K562 (cell line): ENCODE data around the gene CFAP141. TPM values are rescaled to one million over a fixed set of nuclear protein-coding genes. Genes with fewer than 3 reads are reported as not detected.
A peak's percentile ranks its signal among the peaks of the same experiment; 100 is the strongest.

Experiments
- AFF4 ChIP-seq: sonication (generic); formaldehyde crosslinking; IDR thresholded peaks from 2 replicates; pipeline ENCODE4 v1.8.0; 2023; ENCODE audit warnings: mild to moderate bottlenecking, missing genetic modification reagents
- GTF2A2 ChIP-seq: IDR thresholded peaks from 2 replicates; pipeline ENCODE4 v1.6.1; 2016; ENCODE audit warnings: mild to moderate bottlenecking, missing genetic modification characterization, missing compliant biosample characterization
- HDAC6 ChIP-seq: IDR thresholded peaks from 2 replicates; pipeline ENCODE4 v1.6.1; 2012; ENCODE audit warnings: low read depth, mild to moderate bottlenecking, control low read depth, inconsistent platforms, low read length, moderate library complexity
- HDAC8 ChIP-seq: fragments of 450-650 bp; IDR thresholded peaks from 2 replicates; pipeline ENCODE4 v1.6.1; 2016; ENCODE audit warnings: mild to moderate bottlenecking, missing genetic modification characterization, moderate library complexity, missing compliant biosample characterization
- HLTF ChIP-seq: fragments of 450-650 bp; IDR thresholded peaks from 2 replicates; pipeline ENCODE4 v1.6.1; 2016
- NFATC3 ChIP-seq: fragments of 450-650 bp; IDR thresholded peaks from 2 replicates; pipeline ENCODE4 v1.6.1; 2017; ENCODE audit warnings: mild to moderate bottlenecking
- NKRF ChIP-seq: fragments of 450-650 bp; IDR thresholded peaks from 2 replicates; pipeline ENCODE4 v1.6.1; 2016; ENCODE audit warnings: borderline replicate concordance
- SIN3B ChIP-seq: fragments of 450-650 bp; IDR thresholded peaks from 2 replicates; pipeline ENCODE4 v1.6.1; 2017; ENCODE audit warnings: low read depth, mild to moderate bottlenecking, moderate library complexity
- ZFX ChIP-seq: sonication (generic); formaldehyde crosslinking; IDR thresholded peaks from 2 replicates; pipeline ENCODE4 v1.8.0; 2022; ENCODE audit warnings: mild to moderate bottlenecking, missing genetic modification reagents, moderate library complexity
- ZMIZ1 ChIP-seq, 2 experiments: fragments of 150-350 bp in 1 of 2; IDR thresholded peaks; 2 replicates each; pipeline ENCODE4 v1.6.1; 2012 to 2016; ENCODE audit warnings: low read depth in 2 of 2, low read length in 2 of 2, mild to moderate bottlenecking in 1 of 2, moderate library complexity in 1 of 2
- ZNF263 ChIP-seq: sonication (generic); formaldehyde crosslinking; IDR thresholded peaks from 2 replicates; pipeline ENCODE4 v1.8.0; 2022; ENCODE audit warnings: mild to moderate bottlenecking, missing genetic modification reagents, borderline replicate concordance
- ZNF511 ChIP-seq: sonication (generic); formaldehyde crosslinking; IDR thresholded peaks from 2 replicates; pipeline ENCODE4 v1.8.0; 2022; ENCODE audit warnings: mild to moderate bottlenecking, missing genetic modification reagents
- ZNF668 ChIP-seq: fragments of 250-450 bp; sonication (Bioruptor Pico); IDR thresholded peaks from 2 replicates; pipeline ENCODE4 v1.8.0; 2022; ENCODE audit warnings: mild to moderate bottlenecking, inconsistent platforms
- polyA plus RNA-seq, 8 experiments: library from polyadenylated mRNA; depleted of rRNA in 4 of 8; stranded (reverse) in 5 of 8; unstranded in 3 of 8; fragments of >200 nt; fragmentation: Nextera tagmentation in 2 of 8; fragmentation: Illumina TruSeq in 1 of 8; extraction: Ambion mirVana in 2 of 8; extraction: Trizol in 1 of 8; gene quantifications; 2 replicates each; pipeline versions ENCODE4 v1.2.1 to v1.2.3, GENCODE V29; 2011 to 2014; ENCODE audit warnings: inconsistent platforms in 1 of 8, missing spikeins in 1 of 8
- total RNA-seq, 7 experiments: library from RNA; depleted of rRNA in 6 of 7; stranded (reverse); fragments of >200 nt in 6 of 7; fragmentation: Illumina TruSeq in 2 of 7; extraction: Trizol in 2 of 7; gene quantifications; 2 replicates each; pipeline versions ENCODE4 v1.2.1 to v1.2.3, GENCODE V29; 2011 to 2021; ENCODE audit warnings: low replicate concordance in 1 of 7
- TF ChIP-seq, protein P1 (sequence below), 3 experiments: IDR thresholded peaks in 2 of 3; conservative IDR thresholded peaks in 1 of 3; 2 replicates each; pipeline ENCODE4 v1.5.1; 2011 to 2012; ENCODE audit warnings: low read length in 3 of 3, mild to moderate bottlenecking in 3 of 3, control low read depth in 2 of 3, improper control_type of control experiment in 1 of 3, inconsistent platforms in 1 of 3, low read depth in 1 of 3, mixed read lengths in 1 of 3, moderate library complexity in 1 of 3; ENCODE audit not compliant: insufficient read depth in 2 of 3

CFAP141 gene
- total and polyA plus RNA-seq, 9 of the 15 experiments (the other 6 are each of a cell fraction or from before 2014, with no cell fraction given): not detected

- TF ChIP-seq SIN3B (peak; percentile 59), ZNF511 (CRISPR knock-in tag) (0 out of 2 replicates have a peak, but pooled peaks have one; percentile 26), ZNF668 (CRISPR knock-in tag) (no peak; the same call in 1 of the 2 replicates), ZFX (CRISPR knock-in tag) (peak; percentile 88), HLTF (peak; percentile 73), AFF4 (peak; percentile 36), NFATC3 (no peak), NKRF (peak; percentile 86; the same call in 1 of the 2 replicates), ZMIZ1 (IDR thresholded peaks at IDR 0.05; ENCODE audit: low read depth in 2 of 2, low read length in 2 of 2) (peak; percentile 46 to 79; a peak in 3 of 4 replicates), ZNF263 (CRISPR knock-in tag) (no peak), HDAC8 (tag) (peak; percentile 61; the same call in 1 of the 2 replicates), HDAC6 (no peak), GTF2A2 (tag) (no peak)
- TF ChIP-seq, protein P1, sequence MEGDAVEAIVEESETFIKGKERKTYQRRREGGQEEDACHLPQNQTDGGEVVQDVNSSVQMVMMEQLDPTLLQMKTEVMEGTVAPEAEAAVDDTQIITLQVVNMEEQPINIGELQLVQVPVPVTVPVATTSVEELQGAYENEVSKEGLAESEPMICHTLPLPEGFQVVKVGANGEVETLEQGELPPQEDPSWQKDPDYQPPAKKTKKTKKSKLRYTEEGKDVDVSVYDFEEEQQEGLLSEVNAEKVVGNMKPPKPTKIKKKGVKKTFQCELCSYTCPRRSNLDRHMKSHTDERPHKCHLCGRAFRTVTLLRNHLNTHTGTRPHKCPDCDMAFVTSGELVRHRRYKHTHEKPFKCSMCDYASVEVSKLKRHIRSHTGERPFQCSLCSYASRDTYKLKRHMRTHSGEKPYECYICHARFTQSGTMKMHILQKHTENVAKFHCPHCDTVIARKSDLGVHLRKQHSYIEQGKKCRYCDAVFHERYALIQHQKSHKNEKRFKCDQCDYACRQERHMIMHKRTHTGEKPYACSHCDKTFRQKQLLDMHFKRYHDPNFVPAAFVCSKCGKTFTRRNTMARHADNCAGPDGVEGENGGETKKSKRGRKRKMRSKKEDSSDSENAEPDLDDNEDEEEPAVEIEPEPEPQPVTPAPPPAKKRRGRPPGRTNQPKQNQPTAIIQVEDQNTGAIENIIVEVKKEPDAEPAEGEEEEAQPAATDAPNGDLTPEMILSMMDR (IDR thresholded peaks at IDR 0.05 in 2 of 3, conservative IDR thresholded peaks at IDR 0.05 in 1 of 3; ENCODE audit: insufficient read depth in 2 of 3, low read depth in 1 of 3, low read length in 3 of 3): no peak; a peak in 1 of 6 replicates
Measured at GRCh38 chr1:154220071-154220969, 14.2 kb upstream of the CFAP141 start, which contains the start of gene UBAP2L (continued).
